GM12878 (cell line): Measurements from ENCODE around the gene GORASP1.

Source experiments
- EZH2 ChIP-seq: IDR thresholded peaks from 2 replicates; pipeline ENCODE4 v1.6.1; 2012; ENCODE audit warnings: low read depth, mild to moderate bottlenecking, control low read depth, inconsistent platforms, low read length, borderline replicate concordance; ENCODE audit not compliant: control insufficient read depth
- FOS ChIP-seq: IDR thresholded peaks from 3 replicates; pipeline ENCODE4 v1.6.1; 2011; ENCODE audit warnings: borderline replicate concordance; ENCODE audit not compliant: insufficient read length; ENCODE audit errors: extremely low read depth
- GATAD2B ChIP-seq: fragments of 450-650 bp; conservative IDR thresholded peaks from 2 replicates; pipeline ENCODE4 v1.6.1; 2017; ENCODE audit warnings: low read depth, mild to moderate bottlenecking, moderate library complexity
- JUND ChIP-seq: IDR thresholded peaks from 2 replicates; pipeline ENCODE4 v1.6.1; 2012; ENCODE audit warnings: low read depth, mild to moderate bottlenecking, low read length, improper control_type of control experiment, moderate library complexity
- KDM1A ChIP-seq: fragments of 200-600 bp; sonication (generic); IDR thresholded peaks from 2 replicates; pipeline ENCODE4 v1.6.1; 2016; ENCODE audit warnings: borderline replicate concordance
- NFIC ChIP-seq: IDR thresholded peaks from 2 replicates; pipeline ENCODE4 v1.6.1; 2012; ENCODE audit warnings: low read depth, mild to moderate bottlenecking, inconsistent platforms, low read length, moderate library complexity
- POLR2A ChIP-seq: IDR thresholded peaks from 2 replicates; pipeline ENCODE4 v1.6.1; 2011; ENCODE audit warnings: low read depth, mild to moderate bottlenecking, low read length
- POLR2AphosphoS5 ChIP-seq: IDR thresholded peaks from 2 replicates; pipeline ENCODE4 v1.6.1; 2011; ENCODE audit warnings: mild to moderate bottlenecking, low read length, inconsistent platforms
- SP1 ChIP-seq: IDR thresholded peaks from one replicate; pipeline ENCODE4 v1.6.1; 2011; ENCODE audit warnings: low read depth, low read length
- TF ChIP-seq, protein P1 (sequence below): IDR thresholded peaks from 2 replicates; pipeline ENCODE4 v1.6.1; 2012; ENCODE audit warnings: low read depth, low read length, improper control_type of control experiment
- TF ChIP-seq, protein P2 (sequence below), 3 experiments: IDR thresholded peaks in 2 of 3; conservative IDR thresholded peaks in 1 of 3; 2 replicates each; pipeline ENCODE4 v1.5.1; 2011; ENCODE audit warnings: low read depth in 3 of 3, low read length in 3 of 3, mild to moderate bottlenecking in 3 of 3, control low read depth in 2 of 3, moderate library complexity in 2 of 3, inconsistent platforms in 1 of 3, mixed read lengths in 1 of 3; ENCODE audit not compliant: control insufficient read depth in 2 of 3, insufficient read depth in 1 of 3; ENCODE audit errors: extremely low read depth in 1 of 3

DNA sequence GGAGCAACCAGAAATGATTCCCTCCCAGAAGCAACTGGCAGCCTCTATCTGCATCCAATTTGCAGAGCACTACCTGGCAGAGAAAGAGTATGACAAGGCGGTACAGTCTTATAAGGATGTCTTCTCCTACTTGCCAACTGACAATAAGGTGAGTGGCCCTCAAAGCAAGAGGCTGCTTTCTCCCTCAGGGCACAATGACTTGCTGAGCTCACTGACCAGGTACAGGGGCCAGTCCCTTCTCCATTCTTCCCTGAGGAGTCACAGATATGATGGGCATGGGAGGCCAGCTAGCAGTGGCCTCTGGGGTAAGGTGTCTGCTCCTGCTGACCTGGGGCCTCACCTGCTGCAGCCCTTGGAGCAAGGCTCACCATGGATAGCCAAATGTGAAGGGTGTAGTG, 25.7 kb upstream of the GORASP1 start:
- TF ChIP-seq EZH2 (no peak), KDM1A (no peak), POLR2A (no peak), NFIC (no peak), POLR2AphosphoS5 (no peak), GATAD2B (no peak), FOS (no peak), JUND (no peak), SP1 (no peak)
- TF ChIP-seq, protein P1, sequence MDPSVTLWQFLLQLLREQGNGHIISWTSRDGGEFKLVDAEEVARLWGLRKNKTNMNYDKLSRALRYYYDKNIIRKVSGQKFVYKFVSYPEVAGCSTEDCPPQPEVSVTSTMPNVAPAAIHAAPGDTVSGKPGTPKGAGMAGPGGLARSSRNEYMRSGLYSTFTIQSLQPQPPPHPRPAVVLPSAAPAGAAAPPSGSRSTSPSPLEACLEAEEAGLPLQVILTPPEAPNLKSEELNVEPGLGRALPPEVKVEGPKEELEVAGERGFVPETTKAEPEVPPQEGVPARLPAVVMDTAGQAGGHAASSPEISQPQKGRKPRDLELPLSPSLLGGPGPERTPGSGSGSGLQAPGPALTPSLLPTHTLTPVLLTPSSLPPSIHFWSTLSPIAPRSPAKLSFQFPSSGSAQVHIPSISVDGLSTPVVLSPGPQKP = no peak
- TF ChIP-seq, protein P2, sequence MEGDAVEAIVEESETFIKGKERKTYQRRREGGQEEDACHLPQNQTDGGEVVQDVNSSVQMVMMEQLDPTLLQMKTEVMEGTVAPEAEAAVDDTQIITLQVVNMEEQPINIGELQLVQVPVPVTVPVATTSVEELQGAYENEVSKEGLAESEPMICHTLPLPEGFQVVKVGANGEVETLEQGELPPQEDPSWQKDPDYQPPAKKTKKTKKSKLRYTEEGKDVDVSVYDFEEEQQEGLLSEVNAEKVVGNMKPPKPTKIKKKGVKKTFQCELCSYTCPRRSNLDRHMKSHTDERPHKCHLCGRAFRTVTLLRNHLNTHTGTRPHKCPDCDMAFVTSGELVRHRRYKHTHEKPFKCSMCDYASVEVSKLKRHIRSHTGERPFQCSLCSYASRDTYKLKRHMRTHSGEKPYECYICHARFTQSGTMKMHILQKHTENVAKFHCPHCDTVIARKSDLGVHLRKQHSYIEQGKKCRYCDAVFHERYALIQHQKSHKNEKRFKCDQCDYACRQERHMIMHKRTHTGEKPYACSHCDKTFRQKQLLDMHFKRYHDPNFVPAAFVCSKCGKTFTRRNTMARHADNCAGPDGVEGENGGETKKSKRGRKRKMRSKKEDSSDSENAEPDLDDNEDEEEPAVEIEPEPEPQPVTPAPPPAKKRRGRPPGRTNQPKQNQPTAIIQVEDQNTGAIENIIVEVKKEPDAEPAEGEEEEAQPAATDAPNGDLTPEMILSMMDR (IDR thresholded peaks at IDR 0.05 in 2 of 3, conservative IDR thresholded peaks at IDR 0.05 in 1 of 3; ENCODE audit: control insufficient read depth in 2 of 3, extremely low read depth in 1 of 3, insufficient read depth in 1 of 3, low read depth in 3 of 3, low read length in 3 of 3) = no peak
